HepG2 (cell line): Measurements from ENCODE around the gene CHKA. TPM values are rescaled to one million over a fixed set of nuclear protein-coding genes. Genes with fewer than 3 reads are reported as not detected.

Source experiments
- FOXO4 ChIP-seq: sonication (generic); formaldehyde crosslinking; conservative IDR thresholded peaks from 2 replicates; pipeline ENCODE4 v1.8.1; 2023; ENCODE audit warnings: missing genetic modification reagents
- HOXA7 ChIP-seq: sonication (generic); formaldehyde crosslinking; IDR thresholded peaks from 2 replicates; pipeline ENCODE4 v1.8.1; 2022; ENCODE audit warnings: mild to moderate bottlenecking, missing genetic modification reagents, moderate library complexity
- KLF12 ChIP-seq: sonication (generic); formaldehyde crosslinking; IDR thresholded peaks from 2 replicates; pipeline ENCODE4 v1.4.0; 2020; ENCODE audit warnings: missing genetic modification reagents, borderline replicate concordance
- MAFG ChIP-seq: sonication (generic); formaldehyde crosslinking; IDR thresholded peaks from 2 replicates; pipeline ENCODE4 v1.5.1; 2020; ENCODE audit warnings: mild to moderate bottlenecking, missing genetic modification reagents
- RFX5 ChIP-seq: IDR thresholded peaks from 2 replicates; pipeline ENCODE4 v1.6.1; 2011; ENCODE audit warnings: low read depth, low read length, improper control_type of control experiment
- RFXANK ChIP-seq: IDR thresholded peaks from 2 replicates; pipeline ENCODE4 v1.6.1; 2016
- ZFP36L2 ChIP-seq: sonication (generic); formaldehyde crosslinking; IDR thresholded peaks from 2 replicates; pipeline ENCODE4 v1.4.0; 2020; ENCODE audit warnings: missing genetic modification reagents
- ZFP90 ChIP-seq: sonication (generic); formaldehyde crosslinking; IDR thresholded peaks from 2 replicates; pipeline ENCODE4 v1.8.0; 2022; ENCODE audit warnings: missing genetic modification reagents, mild to moderate bottlenecking, inconsistent platforms, borderline replicate concordance
- ZNF143 ChIP-seq: sonication (generic); formaldehyde crosslinking; IDR thresholded peaks from 2 replicates; pipeline ENCODE4 v1.4.0; 2020; ENCODE audit warnings: missing genetic modification reagents
- ZNF362 ChIP-seq: sonication (generic); formaldehyde crosslinking; IDR thresholded peaks from 2 replicates; pipeline ENCODE4 v1.4.0; 2020; ENCODE audit warnings: missing genetic modification reagents, mild to moderate bottlenecking, borderline replicate concordance
- polyA plus RNA-seq, 8 experiments: library from polyadenylated mRNA; depleted of rRNA in 3 of 8; stranded (reverse) in 7 of 8; unstranded in 1 of 8; fragments of >200 nt; fragmentation: Illumina TruSeq in 4 of 8; extraction: Trizol in 4 of 8; gene quantifications; 2 replicates each; pipeline versions ENCODE4 v1.2.1 to v1.2.3, GENCODE V29; 2011 to 2016; ENCODE audit warnings: low read depth in 4 of 8, missing spikeins in 1 of 8, mixed read lengths in 1 of 8; ENCODE audit not compliant: insufficient read depth in 1 of 8
- total RNA-seq, 5 experiments: library from RNA; depleted of rRNA; stranded (reverse); fragments of >200 nt; fragmentation: Illumina TruSeq; extraction: Trizol; gene quantifications; 2 replicates each; pipeline ENCODE4 v1.2.3, GENCODE V29; 2016; ENCODE audit warnings: low read depth in 1 of 5
- TF ChIP-seq, protein P1 (sequence below): sonication (generic); formaldehyde crosslinking; IDR thresholded peaks from 2 replicates; pipeline ENCODE4 v1.4.0; 2020; ENCODE audit warnings: mild to moderate bottlenecking, missing genetic modification reagents
- TF ChIP-seq, protein P2 (sequence below): sonication (generic); formaldehyde crosslinking; IDR thresholded peaks from 2 replicates; pipeline ENCODE4 v1.4.0; 2020; ENCODE audit warnings: missing genetic modification reagents, borderline replicate concordance
- TF ChIP-seq, protein P3 (sequence below): sonication (generic); formaldehyde crosslinking; IDR thresholded peaks from 2 replicates; pipeline ENCODE4 v1.4.0; 2020; ENCODE audit warnings: mild to moderate bottlenecking, missing genetic modification reagents
- TF ChIP-seq, protein P4 (sequence below): IDR thresholded peaks from 2 replicates; pipeline ENCODE4 v1.6.1; 2016; ENCODE audit warnings: low read depth, borderline replicate concordance
- TF ChIP-seq, protein P5 (sequence below): sonication (generic); formaldehyde crosslinking; IDR thresholded peaks from 2 replicates; pipeline ENCODE4 v1.5.1; 2020; ENCODE audit warnings: mild to moderate bottlenecking, missing genetic modification reagents, moderate library complexity

Gene CHKA
- total and polyA plus RNA-seq, 2 of the 13 experiments (the other 11 are each of a cell fraction or from before 2014, with no cell fraction given), result 71.6 to 92.7 TPM

- TF ChIP-seq, protein P1, sequence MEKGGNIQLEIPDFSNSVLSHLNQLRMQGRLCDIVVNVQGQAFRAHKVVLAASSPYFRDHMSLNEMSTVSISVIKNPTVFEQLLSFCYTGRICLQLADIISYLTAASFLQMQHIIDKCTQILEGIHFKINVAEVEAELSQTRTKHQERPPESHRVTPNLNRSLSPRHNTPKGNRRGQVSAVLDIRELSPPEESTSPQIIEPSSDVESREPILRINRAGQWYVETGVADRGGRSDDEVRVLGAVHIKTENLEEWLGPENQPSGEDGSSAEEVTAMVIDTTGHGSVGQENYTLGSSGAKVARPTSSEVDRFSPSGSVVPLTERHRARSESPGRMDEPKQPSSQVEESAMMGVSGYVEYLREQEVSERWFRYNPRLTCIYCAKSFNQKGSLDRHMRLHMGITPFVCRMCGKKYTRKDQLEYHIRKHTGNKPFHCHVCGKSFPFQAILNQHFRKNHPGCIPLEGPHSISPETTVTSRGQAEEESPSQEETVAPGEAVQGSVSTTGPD, result 0 out of 2 replicates have a peak, but pooled peaks have one; percentile 61
- TF ChIP-seq, protein P2, sequence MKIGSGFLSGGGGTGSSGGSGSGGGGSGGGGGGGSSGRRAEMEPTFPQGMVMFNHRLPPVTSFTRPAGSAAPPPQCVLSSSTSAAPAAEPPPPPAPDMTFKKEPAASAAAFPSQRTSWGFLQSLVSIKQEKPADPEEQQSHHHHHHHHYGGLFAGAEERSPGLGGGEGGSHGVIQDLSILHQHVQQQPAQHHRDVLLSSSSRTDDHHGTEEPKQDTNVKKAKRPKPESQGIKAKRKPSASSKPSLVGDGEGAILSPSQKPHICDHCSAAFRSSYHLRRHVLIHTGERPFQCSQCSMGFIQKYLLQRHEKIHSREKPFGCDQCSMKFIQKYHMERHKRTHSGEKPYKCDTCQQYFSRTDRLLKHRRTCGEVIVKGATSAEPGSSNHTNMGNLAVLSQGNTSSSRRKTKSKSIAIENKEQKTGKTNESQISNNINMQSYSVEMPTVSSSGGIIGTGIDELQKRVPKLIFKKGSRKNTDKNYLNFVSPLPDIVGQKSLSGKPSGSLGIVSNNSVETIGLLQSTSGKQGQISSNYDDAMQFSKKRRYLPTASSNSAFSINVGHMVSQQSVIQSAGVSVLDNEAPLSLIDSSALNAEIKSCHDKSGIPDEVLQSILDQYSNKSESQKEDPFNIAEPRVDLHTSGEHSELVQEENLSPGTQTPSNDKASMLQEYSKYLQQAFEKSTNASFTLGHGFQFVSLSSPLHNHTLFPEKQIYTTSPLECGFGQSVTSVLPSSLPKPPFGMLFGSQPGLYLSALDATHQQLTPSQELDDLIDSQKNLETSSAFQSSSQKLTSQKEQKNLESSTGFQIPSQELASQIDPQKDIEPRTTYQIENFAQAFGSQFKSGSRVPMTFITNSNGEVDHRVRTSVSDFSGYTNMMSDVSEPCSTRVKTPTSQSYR, result peak; percentile 49; the same call in 1 of the 2 replicates
- TF ChIP-seq RFX5 (no peak), ZFP36L2 (CRISPR knock-in tag) (no peak), FOXO4 (CRISPR knock-in tag) (no peak), ZFP90 (CRISPR knock-in tag) (no peak), ZNF143 (CRISPR knock-in tag) (peak; percentile 33; the same call in 1 of the 2 replicates), RFXANK (CRISPR knock-in tag) (no peak), ZNF362 (CRISPR knock-in tag) (peak; percentile 73; the same call in 1 of the 2 replicates), KLF12 (CRISPR knock-in tag) (no peak), MAFG (CRISPR knock-in tag) (no peak), HOXA7 (no peak)
- TF ChIP-seq, protein P3, sequence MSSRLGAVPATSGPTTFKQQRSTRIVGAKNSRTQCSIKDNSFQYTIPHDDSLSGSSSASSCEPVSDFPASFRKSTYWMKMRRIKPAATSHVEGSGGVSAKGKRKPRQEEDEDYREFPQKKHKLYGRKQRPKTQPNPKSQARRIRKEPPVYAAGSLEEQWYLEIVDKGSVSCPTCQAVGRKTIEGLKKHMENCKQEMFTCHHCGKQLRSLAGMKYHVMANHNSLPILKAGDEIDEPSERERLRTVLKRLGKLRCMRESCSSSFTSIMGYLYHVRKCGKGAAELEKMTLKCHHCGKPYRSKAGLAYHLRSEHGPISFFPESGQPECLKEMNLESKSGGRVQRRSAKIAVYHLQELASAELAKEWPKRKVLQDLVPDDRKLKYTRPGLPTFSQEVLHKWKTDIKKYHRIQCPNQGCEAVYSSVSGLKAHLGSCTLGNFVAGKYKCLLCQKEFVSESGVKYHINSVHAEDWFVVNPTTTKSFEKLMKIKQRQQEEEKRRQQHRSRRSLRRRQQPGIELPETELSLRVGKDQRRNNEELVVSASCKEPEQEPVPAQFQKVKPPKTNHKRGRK (CRISPR knock-in tag), result no peak
- TF ChIP-seq, protein P4, sequence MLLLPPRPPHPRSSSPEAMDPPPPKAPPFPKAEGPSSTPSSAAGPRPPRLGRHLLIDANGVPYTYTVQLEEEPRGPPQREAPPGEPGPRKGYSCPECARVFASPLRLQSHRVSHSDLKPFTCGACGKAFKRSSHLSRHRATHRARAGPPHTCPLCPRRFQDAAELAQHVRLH (CRISPR knock-in tag), result peak; percentile 95; the same call in 1 of the 2 replicates
- TF ChIP-seq, protein P5, sequence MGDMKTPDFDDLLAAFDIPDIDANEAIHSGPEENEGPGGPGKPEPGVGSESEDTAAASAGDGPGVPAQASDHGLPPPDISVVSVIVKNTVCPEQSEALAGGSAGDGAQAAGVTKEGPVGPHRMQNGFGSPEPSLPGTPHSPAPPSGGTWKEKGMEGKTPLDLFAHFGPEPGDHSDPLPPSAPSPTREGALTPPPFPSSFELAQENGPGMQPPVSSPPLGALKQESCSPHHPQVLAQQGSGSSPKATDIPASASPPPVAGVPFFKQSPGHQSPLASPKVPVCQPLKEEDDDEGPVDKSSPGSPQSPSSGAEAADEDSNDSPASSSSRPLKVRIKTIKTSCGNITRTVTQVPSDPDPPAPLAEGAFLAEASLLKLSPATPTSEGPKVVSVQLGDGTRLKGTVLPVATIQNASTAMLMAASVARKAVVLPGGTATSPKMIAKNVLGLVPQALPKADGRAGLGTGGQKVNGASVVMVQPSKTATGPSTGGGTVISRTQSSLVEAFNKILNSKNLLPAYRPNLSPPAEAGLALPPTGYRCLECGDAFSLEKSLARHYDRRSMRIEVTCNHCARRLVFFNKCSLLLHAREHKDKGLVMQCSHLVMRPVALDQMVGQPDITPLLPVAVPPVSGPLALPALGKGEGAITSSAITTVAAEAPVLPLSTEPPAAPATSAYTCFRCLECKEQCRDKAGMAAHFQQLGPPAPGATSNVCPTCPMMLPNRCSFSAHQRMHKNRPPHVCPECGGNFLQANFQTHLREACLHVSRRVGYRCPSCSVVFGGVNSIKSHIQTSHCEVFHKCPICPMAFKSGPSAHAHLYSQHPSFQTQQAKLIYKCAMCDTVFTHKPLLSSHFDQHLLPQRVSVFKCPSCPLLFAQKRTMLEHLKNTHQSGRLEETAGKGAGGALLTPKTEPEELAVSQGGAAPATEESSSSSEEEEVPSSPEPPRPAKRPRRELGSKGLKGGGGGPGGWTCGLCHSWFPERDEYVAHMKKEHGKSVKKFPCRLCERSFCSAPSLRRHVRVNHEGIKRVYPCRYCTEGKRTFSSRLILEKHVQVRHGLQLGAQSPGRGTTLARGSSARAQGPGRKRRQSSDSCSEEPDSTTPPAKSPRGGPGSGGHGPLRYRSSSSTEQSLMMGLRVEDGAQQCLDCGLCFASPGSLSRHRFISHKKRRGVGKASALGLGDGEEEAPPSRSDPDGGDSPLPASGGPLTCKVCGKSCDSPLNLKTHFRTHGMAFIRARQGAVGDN, result peak; percentile 97
These were observed 25.7 kb upstream of the CHKA start (continued) for GRCh38 chr11:68146704-68147474.
